Naive B cell (primary cell): ENCODE results near the gene M1AP. TPM values are rescaled to one million over a fixed set of nuclear protein-coding genes. Genes with fewer than 3 reads are reported as not detected.

Experiments used
- ATAC-seq, 2 donors: fragments of 150-1000 bp; cut with Tn5 transposase; 2 replicates each; pipeline ENCODE4 v1.10.0; 2021; ENCODE audit warnings: low read depth in 2 of 2, mild to moderate bottlenecking in 2 of 2, moderate library complexity in 2 of 2
- DNase-seq: peaks from one replicate; pipeline ENCODE4 v3.0.0; 2022
- H3K27ac Mint-ChIP-seq, 6 donors: one replicate each; pipeline ENCODE4 v1.8.0; 2020 to 2022; ENCODE audit warnings: mild to moderate bottlenecking in 6 of 6, mixed read lengths in 6 of 6, moderate library complexity in 5 of 6, inconsistent platforms in 2 of 6
- H3K27me3 Mint-ChIP-seq, 3 donors: one replicate each; pipeline ENCODE4 v1.8.0; 2021 to 2022; ENCODE audit warnings: mixed read lengths in 3 of 3, mild to moderate bottlenecking in 1 of 3
- H3K36me3 Mint-ChIP-seq, 2 donors: one replicate each; pipeline ENCODE4 v1.8.0; 2020 to 2022; ENCODE audit warnings: mixed read lengths in 2 of 2, inconsistent platforms in 1 of 2, mild to moderate bottlenecking in 1 of 2
- H3K4me1 Mint-ChIP-seq, 3 donors: one replicate each; pipeline ENCODE4 v1.8.0; 2020 to 2022; ENCODE audit warnings: mixed read lengths in 3 of 3, inconsistent platforms in 1 of 3, mild to moderate bottlenecking in 1 of 3, moderate library complexity in 1 of 3
- H3K4me3 Mint-ChIP-seq, 8 donors: one replicate each; pipeline ENCODE4 v1.8.0; 2020 to 2022; ENCODE audit warnings: mild to moderate bottlenecking in 8 of 8, mixed read lengths in 8 of 8, moderate library complexity in 8 of 8, inconsistent platforms in 2 of 8
- H3K9me3 Mint-ChIP-seq, 7 donors: one replicate each; pipeline ENCODE4 v1.8.0; 2020 to 2022; ENCODE audit warnings: mixed read lengths in 7 of 7, mild to moderate bottlenecking in 5 of 7, inconsistent platforms in 2 of 7, moderate library complexity in 1 of 7
- polyA plus RNA-seq, 6 donors: library from polyadenylated mRNA; unstranded; fragments of 300-500 nt; fragmentation: Illumina TruSeq; gene quantifications; one replicate each; pipeline ENCODE4 v1.2.3, GENCODE V29; 2021; ENCODE audit warnings: low read depth in 6 of 6

Gene M1AP
- polyA plus RNA-seq, 6 donors from 2014 or later: not detected

DNA sequence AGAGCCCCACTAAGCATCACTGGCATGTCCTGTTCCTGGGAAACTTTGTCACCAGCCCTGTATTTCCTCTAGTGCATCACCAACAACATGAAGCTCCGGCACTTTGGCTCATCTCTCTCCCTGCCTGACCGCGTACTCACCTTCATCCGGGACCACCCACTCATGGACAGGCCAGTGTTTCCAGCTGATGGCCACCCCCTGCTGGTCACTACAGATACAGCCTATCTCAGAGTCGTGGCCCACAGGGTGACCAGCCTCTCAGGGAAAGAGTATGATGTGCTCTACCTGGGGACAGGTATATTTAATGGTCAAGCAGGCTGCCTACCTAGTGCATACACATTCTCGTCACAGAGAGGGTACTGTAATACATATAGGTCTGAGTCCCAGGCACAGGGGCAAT lies 27.0 kb upstream of the M1AP start:
- Mint-ChIP-seq H3K4me1 (peaks cover 0 to 14% (median 0%) of the 10 kb centered on the region in 3 donors), H3K9me3 (peaks cover 0 to 1% (median 0%) of the 10 kb centered on the region in 7 donors), H3K4me3 (no peak overlapping the region), H3K27ac (no peak overlapping the region), H3K36me3 (peaks cover 48 to 61% of the 10 kb centered on the region in 2 donors), H3K27me3 (no peaks in the 10 kb centered on the region)
- no peak for ATAC-seq
- DNase-seq: no peak

DNA sequence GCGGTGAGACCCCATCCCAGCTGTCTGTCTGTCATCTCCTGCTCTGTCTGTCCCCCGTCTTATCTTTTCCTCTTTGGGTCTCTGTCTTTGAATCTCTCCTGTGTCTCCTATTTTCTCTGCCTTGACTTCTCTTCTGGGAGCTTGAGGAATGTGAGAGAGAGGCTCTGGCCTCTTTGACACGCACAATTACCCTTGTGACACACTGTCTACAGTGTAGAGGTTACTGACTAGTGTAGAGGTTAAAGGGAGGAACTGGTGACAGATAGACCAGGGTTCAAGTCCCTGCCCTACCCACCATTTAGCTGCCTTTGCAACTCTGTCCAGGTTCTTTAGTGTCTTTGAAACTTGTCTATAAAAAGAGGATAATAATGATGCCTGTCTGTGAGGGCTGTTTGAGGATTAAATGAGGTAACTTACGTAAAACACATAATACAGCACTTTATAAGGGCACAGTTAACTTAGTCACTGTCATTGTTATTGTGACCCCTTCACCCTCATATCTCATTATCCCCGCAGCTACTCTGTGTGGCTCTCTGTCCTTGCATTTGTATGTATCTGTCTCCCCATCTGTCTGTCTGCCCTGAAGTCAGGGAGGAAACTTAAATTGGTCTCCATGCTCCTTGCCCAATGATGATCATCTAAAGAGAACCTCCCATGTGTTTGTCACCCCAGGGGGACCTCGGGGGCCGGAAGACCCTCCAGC lies 25.8 kb upstream of the M1AP start:
- Mint-ChIP-seq H3K4me1 (peaks cover 0 to 14% (median 0%) of the 10 kb centered on the region in 3 donors), H3K9me3 (peaks cover 0 to 1% (median 0%) of the 10 kb centered on the region in 7 donors), H3K27me3 (no peaks in the 10 kb centered on the region), H3K27ac (peak overlapping the region in 1 of 6 donors; percentile 35), H3K4me3 (no peak overlapping the region), H3K36me3 (peaks cover 46 to 56% of the 10 kb centered on the region in 2 donors)
- no peak for DNase-seq
- no peak for ATAC-seq

DNA sequence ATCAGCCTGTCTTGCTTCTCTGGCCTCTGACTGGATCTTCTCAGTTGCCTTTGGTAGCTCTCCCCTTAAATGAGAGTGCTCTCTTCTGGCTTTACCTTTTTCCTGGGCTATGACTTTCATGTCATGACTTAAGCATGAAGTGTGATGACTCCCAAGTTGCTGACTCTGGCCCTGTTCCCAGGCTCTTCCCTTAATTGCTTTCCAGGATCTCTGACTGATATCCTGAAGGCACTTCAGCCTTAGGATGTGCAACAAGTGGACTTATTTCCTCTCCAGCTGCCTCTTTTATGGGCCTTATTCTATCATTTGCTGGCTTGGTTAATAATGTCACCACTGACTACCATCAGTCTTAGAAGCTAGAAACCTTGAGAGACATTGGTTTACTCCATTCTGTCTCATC lies 23.3 kb upstream of the M1AP start:
- Mint-ChIP-seq H3K4me3 (peak overlapping the region in 1 of 8 donors; percentile 6), H3K27me3 (no peaks in the 10 kb centered on the region), H3K36me3 (peaks cover 35 to 47% of the 10 kb centered on the region in 2 donors), H3K4me1 (peaks cover 0 to 13% (median 0%) of the 10 kb centered on the region in 3 donors), H3K9me3 (peaks cover 0 to 1% (median 0%) of the 10 kb centered on the region in 7 donors), H3K27ac (no peak overlapping the region)
- no peak for DNase-seq
- ATAC-seq: no peak

DNA sequence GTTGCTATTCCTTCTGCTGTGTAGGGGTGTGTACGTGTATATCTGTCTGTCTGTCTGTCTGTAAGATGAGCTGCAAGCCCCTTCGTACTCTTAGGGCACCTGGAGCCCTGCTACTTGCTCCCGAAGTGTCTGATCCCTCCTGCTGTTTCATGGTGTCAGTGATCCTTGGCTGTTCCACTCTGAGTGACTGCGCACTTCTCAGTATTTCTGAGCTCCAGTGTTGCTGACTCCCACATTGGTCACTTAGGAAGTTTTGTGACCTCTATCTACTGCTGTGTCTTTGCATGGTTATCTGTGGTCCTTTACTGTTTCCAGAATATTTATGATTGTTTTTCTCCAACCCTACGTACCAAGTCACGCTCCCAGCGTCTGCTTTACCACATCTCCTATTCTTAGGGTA lies 22.1 kb upstream of the M1AP start:
- H3K36me3 Mint-ChIP-seq: peaks cover 29 to 35% of the 10 kb centered on the region in 2 donors
- no peak overlapping the region for H3K4me3 Mint-ChIP-seq
- peaks cover 0 to 8% (median 0%) of the 10 kb centered on the region in 3 donors for H3K4me1 Mint-ChIP-seq
- DNase-seq (no peak), ATAC-seq (no peak)
- no peak overlapping the region for H3K27ac Mint-ChIP-seq
- H3K27me3 Mint-ChIP-seq: no peaks in the 10 kb centered on the region
- peaks cover 0 to 1% (median 0%) of the 10 kb centered on the region in 7 donors for H3K9me3 Mint-ChIP-seq

DNA sequence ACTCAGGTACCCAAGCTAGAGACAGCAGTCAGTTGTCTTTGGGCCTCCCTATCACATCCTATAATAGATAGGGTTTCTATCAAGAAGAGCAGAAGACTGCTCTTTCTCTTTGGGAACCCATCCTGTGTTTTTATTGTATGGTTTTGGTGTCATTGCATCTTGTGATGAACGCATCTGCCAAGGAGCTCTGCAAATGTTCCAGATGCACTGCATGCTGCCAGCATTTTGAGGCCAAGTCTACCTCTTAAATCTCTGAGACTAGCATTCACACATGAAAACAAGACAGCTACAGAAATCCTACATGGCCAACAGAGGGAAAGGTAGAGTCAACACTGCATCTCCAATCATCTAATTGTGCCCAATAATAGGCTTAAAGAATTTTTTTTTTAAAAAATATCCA lies 20.0 kb upstream of the M1AP start:
- Mint-ChIP-seq H3K4me3 (no peak overlapping the region), H3K9me3 (no peaks in the 10 kb centered on the region), H3K4me1 (peaks cover 0 to 8% (median 0%) of the 10 kb centered on the region in 3 donors), H3K36me3 (peaks cover 13 to 16% of the 10 kb centered on the region in 2 donors), H3K27ac (no peak overlapping the region), H3K27me3 (no peaks in the 10 kb centered on the region)
- ATAC-seq: no peak
- DNase-seq: no peak

DNA sequence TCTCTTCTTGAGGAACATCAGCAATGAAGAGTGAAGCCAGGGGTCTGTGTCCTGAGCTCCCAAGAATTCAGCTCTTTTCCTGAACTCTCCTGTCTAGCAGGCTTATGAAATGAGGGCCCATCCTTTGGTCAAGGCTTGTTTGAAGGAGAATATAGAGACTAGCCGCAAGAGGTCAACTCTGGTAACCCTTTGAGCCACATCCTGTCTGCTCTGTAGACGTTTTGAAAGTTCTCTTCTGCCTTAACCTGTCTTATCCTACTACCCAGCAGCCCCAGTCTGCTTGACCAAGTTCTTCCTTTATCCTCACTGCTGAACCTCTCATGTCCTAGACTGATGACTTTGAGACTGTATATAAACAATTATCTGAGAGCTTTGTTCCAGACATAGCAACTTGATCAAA lies 11.3 kb upstream of the M1AP start:
- Mint-ChIP-seq H3K4me1 (peaks cover 6 to 13% (median 8%) of the 10 kb centered on the region in 3 donors), H3K4me3 (peak overlapping the region in 1 of 8 donors; percentile 32), H3K27me3 (no peaks in the 10 kb centered on the region), H3K9me3 (no peaks in the 10 kb centered on the region), H3K36me3 (peaks cover 8 to 11% of the 10 kb centered on the region in 2 donors), H3K27ac (no peak overlapping the region)
- no peak for ATAC-seq
- DNase-seq: no peak

DNA sequence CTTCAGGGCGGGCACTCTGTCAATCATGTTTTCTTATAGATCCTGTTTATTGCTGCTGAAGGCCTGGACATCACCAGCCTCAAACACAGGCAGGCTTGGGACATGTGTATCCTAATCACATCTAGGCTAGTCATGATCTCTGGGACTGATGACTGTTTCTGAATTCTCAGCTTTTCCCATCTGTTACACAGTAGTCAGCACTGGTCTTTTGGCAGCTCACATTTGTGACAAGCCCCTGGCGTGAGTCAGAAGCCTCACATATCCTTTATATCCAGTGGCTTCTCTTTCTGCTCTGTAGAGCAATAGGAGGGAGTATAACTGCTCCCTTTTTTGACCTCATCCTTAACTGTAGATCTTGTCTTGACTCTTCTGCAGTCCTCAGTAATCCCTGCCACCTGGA lies 10.4 kb upstream of the M1AP start:
- Mint-ChIP-seq H3K9me3 (no peaks in the 10 kb centered on the region), H3K27me3 (no peaks in the 10 kb centered on the region), H3K27ac (peak overlapping the region in 1 of 6 donors; percentile 87), H3K4me1 (peaks cover 6 to 14% (median 12%) of the 10 kb centered on the region in 3 donors), H3K36me3 (peaks cover 8 to 11% of the 10 kb centered on the region in 2 donors), H3K4me3 (peak overlapping the region in 1 of 8 donors; percentile 32)
- ATAC-seq (no peak), DNase-seq (no peak)

DNA sequence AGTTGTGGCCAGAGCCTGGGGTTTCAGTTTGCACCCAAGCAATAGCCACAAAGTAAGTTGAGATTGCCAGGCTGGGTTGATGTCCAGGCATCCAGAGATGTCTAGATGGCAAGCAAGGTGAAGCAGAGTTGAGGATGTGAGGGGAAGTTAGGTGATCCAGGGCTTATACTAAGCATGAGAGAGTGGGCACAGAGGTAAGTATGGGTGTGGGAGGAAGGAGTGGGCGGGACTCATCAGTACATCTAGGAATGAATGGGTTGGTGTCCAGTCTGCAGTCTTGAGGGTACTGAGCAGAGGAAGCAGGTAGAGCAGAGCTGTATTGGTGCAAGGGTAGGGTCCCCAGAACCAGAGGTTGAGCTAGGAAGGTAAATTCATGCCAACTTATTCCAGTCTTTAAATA lies 7.4 kb upstream of the M1AP start:
- peak overlapping the region in 5 of 8 donors; percentile 1 to 98 (median 95) for H3K4me3 Mint-ChIP-seq
- H3K9me3 Mint-ChIP-seq: no peaks in the 10 kb centered on the region
- DNase-seq (no peak), ATAC-seq (no peak)
- H3K27ac Mint-ChIP-seq: no peak overlapping the region
- peaks cover 0 to 2% (median 0%) of the 10 kb centered on the region in 3 donors for H3K27me3 Mint-ChIP-seq
- peaks cover 6 to 16% (median 14%) of the 10 kb centered on the region in 3 donors for H3K4me1 Mint-ChIP-seq
- peaks cover 8 to 11% of the 10 kb centered on the region in 2 donors for H3K36me3 Mint-ChIP-seq

DNA sequence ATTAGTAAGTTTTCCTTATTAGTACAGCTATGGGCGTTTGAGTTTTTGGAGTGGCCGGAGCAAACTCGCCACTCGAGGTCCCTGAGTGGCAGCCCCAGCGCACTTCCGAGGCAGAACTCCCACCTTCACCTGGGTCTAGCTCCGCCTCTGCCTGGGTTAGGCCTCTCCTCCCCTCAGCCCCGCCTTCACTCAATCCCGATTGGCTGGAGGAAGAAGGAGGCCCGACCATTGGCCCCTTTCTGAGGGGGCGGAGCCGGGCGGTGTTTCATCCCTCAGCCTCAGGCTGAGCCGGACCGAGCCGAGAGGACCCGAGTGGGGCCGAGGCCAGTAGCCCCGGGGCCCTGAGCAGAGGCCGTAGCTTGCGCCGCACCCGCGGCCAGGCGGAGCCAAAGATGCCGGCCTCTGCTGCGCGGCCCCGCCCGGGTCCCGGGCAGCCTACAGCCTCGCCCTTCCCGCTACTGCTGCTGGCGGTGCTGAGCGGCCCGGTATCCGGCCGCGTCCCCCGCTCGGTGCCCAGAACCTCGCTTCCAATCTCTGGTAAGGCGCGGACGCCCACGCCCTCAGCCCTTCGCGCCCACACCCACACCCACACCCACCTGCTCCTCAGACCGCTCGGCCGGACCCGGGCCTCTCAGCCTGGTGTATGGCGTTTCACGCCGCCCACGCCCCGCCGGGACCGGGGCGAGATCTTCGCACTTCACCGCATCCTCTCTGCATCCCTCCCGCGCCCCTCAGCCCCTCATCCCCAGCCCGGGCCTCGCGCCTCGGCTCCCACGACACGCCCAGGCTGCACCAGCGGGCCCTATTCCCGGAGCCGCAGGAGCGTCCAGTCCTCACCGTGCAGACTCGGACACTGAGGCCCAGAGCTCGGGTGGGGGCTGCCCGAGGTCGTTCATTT lies 6.1 kb upstream of the M1AP start, which contains the start of gene SEMA4F:
TSS of gene SEMA4F (plus strand) at position 263 of the 898 bp plus-strand sequence. CDS start at position 393, 130 bp downstream.
- DNase-seq (peak; percentile 94), ATAC-seq (peak; percentile 98)
- H3K36me3 Mint-ChIP-seq: peaks cover under 1 to 11% of the 10 kb centered on the region in 2 donors
- peak within 1 kb of the TSS; percentile 70 to 98 (median 94) for H3K4me3 Mint-ChIP-seq
- H3K27ac Mint-ChIP-seq: peak within 1 kb of the TSS; percentile 55 to 93 (median 82)
- no peaks in the 10 kb centered on the region for H3K9me3 Mint-ChIP-seq
- peaks cover 4 to 10% (median 9%) of the 10 kb centered on the region in 3 donors for H3K27me3 Mint-ChIP-seq
- H3K4me1 Mint-ChIP-seq: peaks cover 6 to 16% (median 14%) of the 10 kb centered on the region in 3 donors

DNA sequence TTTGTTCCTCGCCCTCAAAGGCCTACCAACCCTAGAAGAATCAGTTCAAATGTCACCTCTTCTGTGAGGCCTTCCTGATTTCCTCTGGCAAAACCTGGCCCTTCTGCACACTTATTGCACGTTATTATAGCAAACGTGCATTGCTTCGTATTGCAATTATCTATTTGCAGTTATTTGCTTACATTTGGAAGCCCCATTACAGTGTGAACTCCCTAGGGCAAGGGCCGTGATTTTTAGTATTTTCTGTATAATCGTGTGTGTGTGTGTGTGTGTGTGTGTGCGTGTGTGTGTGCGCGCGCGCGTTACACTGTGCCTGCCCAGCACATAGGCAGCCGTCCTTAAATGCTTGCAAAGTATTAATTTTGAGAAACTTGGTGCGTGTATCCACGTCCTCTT lies 5.5 kb upstream of the M1AP start:
- peaks cover 0 to 3% (median 0%) of the 10 kb centered on the region in 7 donors for H3K9me3 Mint-ChIP-seq
- peak overlapping the region; percentile 55 to 93 (median 82) for H3K27ac Mint-ChIP-seq
- H3K36me3 Mint-ChIP-seq: peaks cover 4 to 9% of the 10 kb centered on the region in 2 donors
- peak; percentile 39 to 41 for ATAC-seq
- peak overlapping the region; percentile 70 to 98 (median 94) for H3K4me3 Mint-ChIP-seq
- H3K4me1 Mint-ChIP-seq: peaks cover 8 to 17% (median 15%) of the 10 kb centered on the region in 3 donors
- no peak for DNase-seq
- H3K27me3 Mint-ChIP-seq: peaks cover 10 to 17% (median 15%) of the 10 kb centered on the region in 3 donors

DNA sequence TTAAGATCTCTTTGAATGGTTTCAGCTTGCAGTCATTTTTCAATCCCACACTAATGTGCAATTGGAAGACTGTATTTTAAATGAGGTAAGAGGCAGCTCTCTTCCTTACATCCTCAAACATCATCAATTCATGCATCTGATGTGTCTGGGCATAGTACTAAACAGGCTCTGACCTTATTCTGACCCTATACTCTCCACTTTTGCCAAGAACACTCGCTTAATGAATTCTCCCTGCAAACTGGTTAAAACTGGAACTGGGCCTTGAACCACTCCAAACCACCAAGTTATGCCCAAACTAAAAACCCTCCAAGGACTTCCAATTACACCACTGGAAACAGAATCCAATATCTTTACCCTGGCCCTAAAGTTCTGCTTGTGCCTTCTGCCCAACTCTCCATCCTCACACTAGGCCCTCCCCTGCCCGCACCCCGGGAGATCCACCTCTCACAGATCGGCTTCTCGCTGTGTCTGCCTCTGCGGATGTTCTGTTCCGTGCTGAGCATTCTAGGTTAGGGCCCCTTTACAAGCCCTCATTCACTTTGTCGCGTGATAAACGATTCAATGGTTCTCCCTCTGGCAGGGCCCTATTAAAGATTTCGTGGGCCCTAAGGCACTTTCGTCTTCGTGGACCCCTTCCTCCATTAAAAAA lies 1.2 kb downstream of the M1AP start:
- ATAC-seq: no peak
- H3K4me1 Mint-ChIP-seq: peaks cover 4 to 5% (median 5%) of the 10 kb centered on the region in 3 donors
- H3K9me3 Mint-ChIP-seq: peaks cover 0 to 5% (median 0%) of the 10 kb centered on the region in 7 donors
- H3K27me3 Mint-ChIP-seq: peaks cover 42 to 50% (median 44%) of the 10 kb centered on the region in 3 donors
- H3K27ac Mint-ChIP-seq: peak overlapping the region in 1 of 6 donors; percentile 57
- H3K36me3 Mint-ChIP-seq: peaks cover 4 to 9% of the 10 kb centered on the region in 2 donors
- H3K4me3 Mint-ChIP-seq: peak overlapping the region in 1 of 8 donors; percentile 46
- DNase-seq: no peak

DNA sequence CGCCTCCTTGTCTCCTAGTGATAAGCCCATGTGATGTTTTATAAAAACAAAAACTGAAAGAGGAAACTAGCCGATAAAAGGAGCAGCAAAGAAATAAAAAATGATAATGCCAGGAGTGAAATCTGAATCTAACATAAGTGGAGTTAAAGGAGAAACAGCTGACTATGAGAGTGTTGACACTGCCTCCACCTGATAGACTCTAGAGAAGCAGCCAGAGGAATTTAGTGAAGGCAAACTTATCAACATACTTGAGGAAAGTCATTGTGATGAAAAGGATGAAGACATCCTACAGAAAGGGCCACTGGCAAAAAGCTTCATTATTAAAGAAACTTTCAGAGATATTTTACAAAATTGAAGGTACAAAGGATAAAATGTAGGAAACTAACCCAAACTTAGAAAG lies 1.9 kb downstream of the M1AP start:
- no peak for DNase-seq
- H3K27me3 Mint-ChIP-seq: peaks cover 43 to 53% (median 48%) of the 10 kb centered on the region in 3 donors
- H3K9me3 Mint-ChIP-seq: peaks cover 0 to 5% (median 0%) of the 10 kb centered on the region in 7 donors
- H3K4me3 Mint-ChIP-seq: no peak overlapping the region
- H3K36me3 Mint-ChIP-seq: peaks cover 4 to 9% of the 10 kb centered on the region in 2 donors
- ATAC-seq: no peak
- H3K4me1 Mint-ChIP-seq: peaks cover 4 to 5% (median 5%) of the 10 kb centered on the region in 3 donors
- no peak overlapping the region for H3K27ac Mint-ChIP-seq

DNA sequence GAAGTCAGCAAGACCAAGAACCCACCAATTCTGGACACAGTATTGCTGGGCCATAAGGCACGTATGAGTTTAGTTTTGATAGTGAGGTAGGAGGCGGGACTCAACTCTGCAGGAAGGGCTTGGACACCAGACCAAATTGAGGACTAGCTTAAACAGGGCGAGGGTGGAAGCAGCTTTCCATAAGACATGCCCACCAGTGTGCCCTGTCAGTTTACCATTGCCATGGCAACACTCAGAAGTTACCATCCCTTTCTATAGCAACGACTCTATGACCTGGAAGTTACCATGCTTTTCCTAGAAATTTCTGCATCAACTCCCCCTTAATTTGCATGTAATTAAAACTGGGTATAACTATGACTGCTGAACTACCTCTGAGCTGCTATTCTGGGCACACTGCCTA lies 2.8 kb downstream of the M1AP start:
- peaks cover 4 to 5% (median 5%) of the 10 kb centered on the region in 3 donors for H3K4me1 Mint-ChIP-seq
- peaks cover 4 to 9% of the 10 kb centered on the region in 2 donors for H3K36me3 Mint-ChIP-seq
- ATAC-seq (no peak), DNase-seq (no peak)
- peak overlapping the region in 2 of 6 donors; percentile 13 to 57 for H3K27ac Mint-ChIP-seq
- H3K9me3 Mint-ChIP-seq: peaks cover 0 to 5% (median 0%) of the 10 kb centered on the region in 7 donors
- H3K27me3 Mint-ChIP-seq: peaks cover 48 to 61% (median 56%) of the 10 kb centered on the region in 3 donors
- no peak overlapping the region for H3K4me3 Mint-ChIP-seq
